GM12878 (cell line): ENCODE data around the gene FAM163B. TPM values are rescaled to one million over a fixed set of nuclear protein-coding genes. Genes with fewer than 3 reads are reported as not detected.

Experiments
- ATAC-seq: fragments of 200-7000 bp; cut with Tn5 transposase; 3 replicates; pipeline ENCODE4 v1.9.1; 2020; ENCODE audit warnings: mild to moderate bottlenecking, moderate library complexity
- BruUV-seq: library from RNA; stranded (reverse); fragments of 400-500 nt; replicated peaks from 2 replicates; lab custom pipeline; 2021; lab: Mats Ljungman, UMichigan
- CTCF ChIA-PET: fragments of 300-600 bp; sonication (Branson Sonifier 250); formaldehyde crosslinking; extraction: SDS; loops from one replicate; lab custom pipeline; 2021; ENCODE audit warnings: inconsistent platforms; lab: Yijun Ruan, JAX
- POLR2A ChIA-PET: fragments of 350-600 bp; formaldehyde crosslinking; extraction: SDS; loops from one replicate; lab custom pipeline; 2021; ENCODE audit warnings: inconsistent platforms; lab: Charles Lee
- RAD21 ChIA-PET: fragments of 300-600 bp; sonication (Branson Sonifier 250); formaldehyde crosslinking; loops from one replicate; lab custom pipeline; 2023; ENCODE audit warnings: antibody characterized with exemption; ENCODE audit not compliant: unreplicated experiment; lab: Charles Lee
- SMC1A ChIA-PET: fragments of 300-600 bp; sonication (Branson Sonifier 250); formaldehyde crosslinking; loops from one replicate; lab custom pipeline; 2023; ENCODE audit not compliant: unreplicated experiment, uncharacterized antibody; lab: Charles Lee
- DNase-seq: peaks from one replicate; pipeline ENCODE4 v3.0.0-alpha.2; 2011; ENCODE audit warnings: low read depth, low spot score
- FAIRE-seq: peaks from 3 replicates; lab custom pipeline; 2011; peaks lifted over from hg19 to GRCh38; lab: Jason Lieb, UNC
- H2AFZ ChIP-seq: 2 replicates; pipeline ENCODE4 v1.6.0; 2011; ENCODE audit warnings: low read depth, low read length, control low read depth; ENCODE audit not compliant: control insufficient read depth
- H3K27ac ChIP-seq: 2 replicates; pipeline ENCODE4 v1.5.1; 2011; ENCODE audit warnings: control low read depth; ENCODE audit not compliant: control insufficient read depth, insufficient read depth
- H3K27me3 ChIP-seq, 2 experiments: replicated peaks in 1 of 2; 2 replicates each; pipeline versions ENCODE4 v1.6.0 to v1.6.1; 2011; ENCODE audit warnings: low read length in 1 of 2; ENCODE audit not compliant: control insufficient read depth in 2 of 2, insufficient read depth in 2 of 2
- H3K36me3 ChIP-seq, 2 experiments: 2 replicates each; pipeline ENCODE4 v1.5.1; 2011; ENCODE audit warnings: low read length in 1 of 2; ENCODE audit not compliant: control insufficient read depth in 2 of 2, insufficient read depth in 2 of 2
- H3K4me1 ChIP-seq: 2 replicates; pipeline ENCODE4 v1.6.1; 2011; ENCODE audit warnings: mild to moderate bottlenecking, low read length, moderate library complexity, mixed read lengths; ENCODE audit not compliant: control insufficient read depth, insufficient read depth
- H3K4me2 ChIP-seq: 2 replicates; pipeline ENCODE4 v1.6.0; 2011; ENCODE audit warnings: control low read depth; ENCODE audit not compliant: control insufficient read depth, insufficient read depth
- H3K4me3 ChIP-seq: fragments of 200-600 bp; sonication (generic); 2 replicates; pipeline ENCODE4 v1.5.1; 2016
- H3K79me2 ChIP-seq: 2 replicates; pipeline ENCODE4 v1.6.0; 2011; ENCODE audit warnings: low read length; ENCODE audit not compliant: control insufficient read depth, insufficient read depth
- H3K9ac ChIP-seq: 2 replicates; pipeline ENCODE4 v1.8.0; 2011; ENCODE audit warnings: low read length, control low read depth, mixed read lengths; ENCODE audit not compliant: control insufficient read depth, insufficient read depth
- H3K9me3 ChIP-seq: replicated peaks from 3 replicates; pipeline ENCODE4 v1.5.1; 2011; ENCODE audit warnings: mild to moderate bottlenecking, low read length; ENCODE audit not compliant: control insufficient read depth, insufficient read depth
- H4K20me1 ChIP-seq: 2 replicates; pipeline ENCODE4 v1.6.0; 2011; ENCODE audit not compliant: control insufficient read depth, insufficient read depth
- E2F8 ChIP-seq: fragments of 450-650 bp; IDR thresholded peaks from 2 replicates; pipeline ENCODE4 v1.6.1; 2018; ENCODE audit warnings: mild to moderate bottlenecking, low read depth, moderate library complexity; ENCODE audit not compliant: partially characterized antibody
- ZBED1 ChIP-seq: IDR thresholded peaks from 2 replicates; pipeline ENCODE4 v1.6.1; 2016; ENCODE audit warnings: borderline replicate concordance
- WGBS: methylation state at CpG from one replicate; pipeline ENCODE4 v1.1.6; 2016; ENCODE audit warnings: low lambda C conversion rate; ENCODE audit not compliant: insufficient replicate concordance, insufficient coverage; ENCODE audit errors: missing lambda C conversion rate; 5-methylcytosine and 5-hydroxymethylcytosine counted together
- in situ Hi-C: fragments of 300-500 bp; cut with MboI; formaldehyde crosslinking; loops from 9 replicates; pipeline ENCODE4 v1.14.3; 2018; ENCODE audit warnings: mixed read lengths
- intact Hi-C: fragments of 100-400 bp; cut with micrococcal nuclease; formaldehyde crosslinking; loops from one replicate; pipeline ENCODE4 v1.14.2; 2022; ENCODE audit not compliant: unreplicated experiment
- polyA plus RNA-seq, 11 experiments: library from polyadenylated mRNA; depleted of rRNA in 4 of 11; unstranded in 6 of 11; stranded (reverse) in 5 of 11; fragments of >200 nt; fragmentation: Nextera tagmentation in 4 of 11; fragmentation: Illumina TruSeq in 1 of 11; extraction: Ambion mirVana in 4 of 11; extraction: Trizol in 1 of 11; gene quantifications; 1 replicate in 1 of 11; 2 replicates in 10 of 11; pipeline versions ENCODE4 v1.2.1 to v1.2.3, GENCODE V29; 2011 to 2016; ENCODE audit warnings: inconsistent platforms in 2 of 11, missing spikeins in 2 of 11, low read depth in 1 of 11
- total RNA-seq, 4 experiments: library from RNA; depleted of rRNA in 3 of 4; stranded (reverse); fragments of >200 nt in 3 of 4; fragmentation: Illumina TruSeq in 1 of 4; extraction: Trizol in 1 of 4; gene quantifications; 2 replicates each; pipeline versions ENCODE4 v1.2.1 to v1.2.3, GENCODE V29; 2013 to 2021

The FAM163B gene
- total and polyA plus RNA-seq, 10 of the 15 experiments (the other 5 are each of a cell fraction or from before 2014, with no cell fraction given) = not detected

DNA sequence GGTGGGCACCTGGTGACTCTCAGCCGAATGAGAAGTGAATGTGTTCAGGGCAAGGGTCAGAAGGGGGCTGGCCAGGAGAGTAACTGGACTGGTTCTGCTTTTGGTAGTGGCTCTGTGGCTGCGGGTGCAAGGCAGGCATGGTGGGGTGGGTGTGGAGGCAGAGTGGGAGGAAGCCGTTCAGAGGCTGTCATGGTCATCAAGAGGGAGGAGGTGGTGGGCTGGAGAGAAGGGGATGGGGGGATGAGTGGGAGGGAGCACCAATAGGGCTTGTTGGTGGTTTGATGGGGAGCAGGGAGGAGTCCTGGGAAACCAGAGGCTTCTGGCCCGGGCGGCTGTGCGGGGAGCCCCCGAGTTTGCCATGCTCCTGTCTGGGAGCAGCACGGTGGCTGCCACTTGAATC is 13.3 kb downstream of the FAM163B start:
- H4K20me1 ChIP-seq = no peaks in the 10 kb centered on the region
- H3K4me3 ChIP-seq = no peak overlapping the region
- in situ Hi-C loops (no loop called here), intact Hi-C loops (no loop called here)
- no peak for TF ChIP-seq E2F8
- CTCF ChIA-PET = no interaction called here
- H2AFZ ChIP-seq = no peak overlapping the region
- no peak overlapping the region for H3K9ac ChIP-seq
- DNase-seq = no peak
- WGBS = 55% methylated on average over 7 of the region's 8 CpGs
- POLR2A ChIA-PET = no interaction called here
- no peaks in the 10 kb centered on the region for H3K27me3 ChIP-seq
- H3K9me3 ChIP-seq = no peaks in the 10 kb centered on the region; the same call in 1 of the 3 replicates
- no peak overlapping the region for H3K27ac ChIP-seq
- no peak for ATAC-seq
- RAD21 ChIA-PET = no interaction called here
- no peak for FAIRE-seq
- H3K4me1 ChIP-seq = no peaks in the 10 kb centered on the region
- no peaks in the 10 kb centered on the region for H3K79me2 ChIP-seq
- SMC1A ChIA-PET = no interaction called here
- no peak overlapping the region for H3K4me2 ChIP-seq
- no peaks in the 10 kb centered on the region for H3K36me3 ChIP-seq
- BruUV-seq = no TSS peak

GRCh38 chr9:133594310-133594709 is 14.9 kb downstream of the FAM163B start:
- no TSS peak for BruUV-seq
- Histone ChIP-seq H3K4me2 (no peak overlapping the region), H3K9me3 (no peaks in the 10 kb centered on the region; the same call in 1 of the 3 replicates), H4K20me1 (no peaks in the 10 kb centered on the region), H3K4me1 (no peaks in the 10 kb centered on the region), H3K36me3 (no peaks in the 10 kb centered on the region), H3K9ac (no peak overlapping the region), H3K79me2 (no peaks in the 10 kb centered on the region), H3K27ac (no peak overlapping the region), H3K27me3 (no peaks in the 10 kb centered on the region), H2AFZ (no peak overlapping the region), H3K4me3 (no peak overlapping the region)
- FAIRE-seq (no peak), ATAC-seq (no peak), DNase-seq (no peak)
- WGBS = 52% methylated on average over 2 of the region's 2 CpGs
- in situ Hi-C loops = no loop called here
- ChIA-PET CTCF (interaction anchor here (0.8 kb wide), 1 partner anchor 148 kb away, joined by 5 read pairs; no protein-coding TSS in a partner anchor), SMC1A (no interaction called here), POLR2A (interaction anchor here (0.9 kb wide), 1 partner anchor 102 kb away, joined by 3 read pairs; no protein-coding TSS in a partner anchor), RAD21 (no interaction called here)
- TF ChIP-seq ZBED1 = no peak
- intact Hi-C loops = no loop called here
